Stimulated activated CD4-positive, alpha-beta T cell treated with anti-CD3 and anti-CD28 coated beads, Interleukin-1b, Interleukin-23, amount 100 ng/mL, for 48 hours (primary cell): ENCODE measurements around the gene LY6G6D.

Experiments used
- DNase-seq: peaks from one replicate; pipeline ENCODE4 v3.0.0-alpha.2; 2020

Gene LY6G6D

DNA sequence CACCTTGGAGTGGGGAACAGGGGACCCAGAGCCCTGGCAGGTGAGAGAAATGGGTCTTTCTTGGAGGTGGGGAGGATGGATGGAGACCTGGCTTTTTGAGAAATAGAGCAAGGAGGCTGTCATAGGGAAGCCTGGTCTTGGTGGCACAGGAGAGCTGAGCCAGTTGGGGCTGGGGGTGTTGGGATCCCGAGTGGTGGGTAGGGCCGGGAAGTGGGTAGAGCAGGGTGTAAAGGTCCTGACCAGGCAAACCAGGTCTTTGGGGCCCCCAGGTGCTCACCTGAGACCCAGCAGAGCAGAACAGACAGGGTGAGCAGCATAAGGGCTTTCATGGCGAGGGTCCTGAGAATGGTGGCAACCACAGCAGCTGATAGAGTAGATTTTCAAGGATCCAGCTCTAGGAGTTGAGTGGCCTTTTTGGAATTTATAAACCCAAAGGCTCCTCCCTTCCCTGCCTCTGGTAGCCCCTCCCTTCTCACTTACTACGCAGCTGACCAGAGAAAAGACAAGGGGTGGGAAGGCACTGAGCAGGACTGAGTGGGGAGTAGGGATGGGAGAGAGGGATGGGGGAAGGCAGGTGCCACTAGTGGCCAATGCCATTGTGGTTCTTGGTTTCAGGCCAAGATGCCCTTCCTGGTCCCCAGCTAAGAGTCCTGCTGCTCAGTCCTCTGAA lies 6.3 kb downstream of the LY6G6D start, which contains the start of gene LY6G6C:
Gene LY6G6C (minus strand): TSS at position 396 of the 670 bp plus-strand sequence. CDS start 67 bp downstream, at position 329.
- DNase-seq = no peak

DNA sequence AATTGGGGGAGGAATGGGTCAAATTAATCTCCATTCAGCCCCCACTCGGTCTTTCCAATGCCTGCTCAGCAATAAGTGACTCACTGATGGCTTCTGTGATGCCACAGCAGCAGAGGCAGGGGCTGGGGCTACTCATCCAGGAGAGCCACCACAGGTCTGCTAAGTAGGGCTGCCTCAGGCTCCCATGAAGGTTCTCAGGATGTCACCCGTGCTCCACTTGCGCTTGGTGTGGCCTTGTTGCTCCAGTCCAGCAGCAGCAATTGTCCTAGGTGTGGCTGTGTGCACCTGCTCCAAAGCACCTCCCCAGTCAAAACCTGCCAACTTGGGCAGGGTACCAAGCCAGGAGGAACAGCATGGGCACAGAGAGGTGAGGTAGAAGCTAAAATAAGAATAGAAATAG lies 7.0 kb downstream of the LY6G6D start:
- no peak for DNase-seq

DNA sequence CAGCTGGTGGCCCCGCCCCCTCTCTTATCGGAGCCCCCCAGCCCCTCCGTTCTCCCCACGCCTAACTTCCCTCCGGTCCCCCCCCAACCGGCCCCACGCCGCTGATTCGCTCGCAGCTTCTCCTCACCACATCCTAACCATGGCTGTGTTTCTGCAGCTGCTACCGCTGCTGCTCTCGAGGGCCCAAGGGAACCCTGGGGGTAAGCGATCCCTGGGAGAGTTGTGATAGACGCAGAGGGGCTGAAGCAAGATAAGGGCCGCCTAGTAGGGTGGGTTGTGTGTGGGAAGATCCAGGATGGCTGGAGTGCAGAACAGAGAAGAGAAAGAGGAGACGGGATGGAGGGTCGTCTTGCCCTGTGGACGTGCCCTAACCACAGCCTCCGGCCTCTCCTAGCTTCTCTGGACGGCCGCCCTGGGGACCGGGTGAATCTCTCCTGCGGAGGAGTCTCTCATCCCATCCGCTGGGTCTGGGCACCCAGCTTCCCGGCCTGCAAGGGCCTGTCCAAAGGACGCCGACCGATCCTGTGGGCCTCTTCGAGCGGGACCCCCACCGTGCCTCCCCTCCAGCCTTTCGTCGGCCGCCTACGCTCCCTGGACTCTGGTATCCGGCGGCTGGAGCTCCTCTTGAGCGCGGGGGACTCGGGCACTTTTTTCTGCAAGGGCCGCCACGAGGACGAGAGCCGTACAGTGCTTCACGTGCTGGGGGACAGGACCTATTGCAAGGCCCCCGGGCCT lies 8.3 kb downstream of the LY6G6D start, which contains the start of gene MPIG6B:
Gene MPIG6B (plus strand): TSS at position 129 of the 735 bp plus-strand sequence. CDS start 11 bp downstream, at position 140.
- DNase-seq = no peak

DNA sequence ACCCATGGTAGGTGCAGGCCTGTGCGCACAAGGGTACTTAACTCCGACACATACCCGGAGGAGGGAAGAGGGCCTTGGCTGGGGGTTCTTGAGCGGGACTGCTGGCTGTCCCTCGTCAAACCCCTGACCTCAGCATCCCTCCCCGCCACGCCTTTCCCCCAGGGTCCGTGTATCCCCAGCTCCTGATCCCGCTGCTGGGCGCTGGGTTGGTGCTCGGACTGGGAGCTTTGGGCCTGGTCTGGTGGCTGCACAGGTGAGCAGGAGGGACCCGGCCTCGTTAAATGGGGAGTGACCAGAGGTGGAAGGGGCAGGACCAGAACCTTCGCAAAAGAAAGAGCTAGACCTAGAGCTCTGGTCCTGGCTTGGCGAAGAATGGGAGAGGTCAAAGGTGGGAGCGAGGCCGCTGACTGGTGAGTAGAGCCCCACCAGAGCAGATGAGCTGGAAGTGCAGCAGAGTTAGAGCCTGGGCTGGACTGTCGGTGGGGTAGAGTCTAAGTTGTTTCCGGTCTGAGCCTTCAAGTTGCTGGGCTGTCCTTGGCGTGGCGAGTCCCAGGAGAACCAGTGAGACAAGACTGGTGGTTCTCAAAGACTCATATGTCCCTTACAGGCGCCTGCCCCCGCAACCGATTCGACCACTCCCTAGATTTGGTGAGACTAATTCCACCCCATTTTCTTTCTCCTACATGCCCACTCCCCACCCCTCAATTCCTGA lies 9.0 kb downstream of the LY6G6D start:
- DNase-seq = no peak

DNA sequence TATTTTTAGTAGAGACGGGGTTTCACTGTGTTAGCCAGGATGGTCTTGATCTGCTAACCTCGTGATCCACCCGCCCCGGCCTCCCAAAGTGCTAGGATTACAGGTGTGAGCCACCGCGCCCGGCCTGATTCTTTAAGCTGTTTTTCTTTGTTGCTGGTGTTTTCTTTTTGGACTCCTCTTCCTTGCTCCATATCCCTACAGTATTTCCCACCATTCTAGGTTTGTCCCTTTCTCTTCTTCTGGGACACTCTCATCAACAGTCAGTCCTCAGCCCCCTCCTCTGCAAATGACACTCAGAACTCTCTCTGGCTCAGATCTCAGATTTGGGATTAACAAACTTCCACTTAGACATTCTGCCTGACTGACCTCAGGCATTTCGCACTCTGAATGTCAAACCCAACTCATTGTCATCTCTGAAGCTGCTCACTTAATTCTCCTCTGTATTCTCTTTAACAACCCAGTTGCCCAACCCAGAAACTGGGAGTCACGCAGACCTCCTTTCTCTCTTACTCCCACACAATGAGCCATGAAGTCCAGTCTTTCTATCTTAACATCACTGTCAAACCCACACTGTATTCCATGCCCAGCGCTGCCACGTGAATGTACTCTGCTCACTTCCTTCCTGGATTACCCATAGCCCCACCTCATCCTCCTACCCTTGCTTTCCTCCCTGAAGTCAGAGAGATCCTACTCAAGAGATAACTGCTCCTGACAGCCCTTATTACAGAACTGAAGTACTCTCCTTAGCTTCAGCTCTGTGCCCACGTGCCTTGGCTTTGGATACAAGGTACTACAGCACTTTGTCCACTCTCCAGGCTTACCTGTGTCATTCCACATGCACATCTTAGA lies 10.6 kb downstream of the LY6G6D start:
- DNase-seq = no peak

DNA sequence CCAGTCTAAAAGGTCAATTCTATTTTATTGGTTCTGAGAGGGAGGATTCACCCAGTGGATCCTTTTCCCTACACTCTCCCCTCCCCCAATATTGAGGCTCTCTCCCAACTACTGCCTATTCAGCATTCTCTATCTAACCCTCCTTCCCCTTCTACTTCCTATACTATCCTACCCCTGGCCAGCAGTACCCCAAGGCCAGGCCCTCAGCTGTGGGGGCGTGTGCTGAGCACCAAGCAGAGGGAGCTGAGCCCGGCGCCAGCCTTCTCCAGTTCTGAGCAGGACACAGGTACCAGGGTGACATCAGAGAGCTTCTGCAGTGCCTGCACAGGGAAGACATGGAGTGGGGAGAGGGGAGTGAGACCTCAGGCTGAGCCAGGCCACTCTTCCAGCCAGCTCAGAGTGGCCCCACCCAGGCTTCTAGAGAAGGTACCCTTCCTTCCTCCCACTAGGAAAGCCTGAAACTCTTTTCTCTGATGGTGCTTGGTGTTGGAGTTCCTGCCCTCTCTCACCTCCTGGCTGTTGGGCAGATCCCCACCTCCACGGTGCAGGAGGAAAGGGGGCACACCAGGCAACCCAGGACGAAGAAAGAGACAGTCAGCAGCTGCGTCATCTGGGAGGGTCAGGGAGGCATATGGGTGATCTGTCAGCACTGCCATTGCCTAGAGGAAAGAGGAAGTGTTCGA lies 12.0 kb downstream of the LY6G6D start:
- DNase-seq = no peak

DNA sequence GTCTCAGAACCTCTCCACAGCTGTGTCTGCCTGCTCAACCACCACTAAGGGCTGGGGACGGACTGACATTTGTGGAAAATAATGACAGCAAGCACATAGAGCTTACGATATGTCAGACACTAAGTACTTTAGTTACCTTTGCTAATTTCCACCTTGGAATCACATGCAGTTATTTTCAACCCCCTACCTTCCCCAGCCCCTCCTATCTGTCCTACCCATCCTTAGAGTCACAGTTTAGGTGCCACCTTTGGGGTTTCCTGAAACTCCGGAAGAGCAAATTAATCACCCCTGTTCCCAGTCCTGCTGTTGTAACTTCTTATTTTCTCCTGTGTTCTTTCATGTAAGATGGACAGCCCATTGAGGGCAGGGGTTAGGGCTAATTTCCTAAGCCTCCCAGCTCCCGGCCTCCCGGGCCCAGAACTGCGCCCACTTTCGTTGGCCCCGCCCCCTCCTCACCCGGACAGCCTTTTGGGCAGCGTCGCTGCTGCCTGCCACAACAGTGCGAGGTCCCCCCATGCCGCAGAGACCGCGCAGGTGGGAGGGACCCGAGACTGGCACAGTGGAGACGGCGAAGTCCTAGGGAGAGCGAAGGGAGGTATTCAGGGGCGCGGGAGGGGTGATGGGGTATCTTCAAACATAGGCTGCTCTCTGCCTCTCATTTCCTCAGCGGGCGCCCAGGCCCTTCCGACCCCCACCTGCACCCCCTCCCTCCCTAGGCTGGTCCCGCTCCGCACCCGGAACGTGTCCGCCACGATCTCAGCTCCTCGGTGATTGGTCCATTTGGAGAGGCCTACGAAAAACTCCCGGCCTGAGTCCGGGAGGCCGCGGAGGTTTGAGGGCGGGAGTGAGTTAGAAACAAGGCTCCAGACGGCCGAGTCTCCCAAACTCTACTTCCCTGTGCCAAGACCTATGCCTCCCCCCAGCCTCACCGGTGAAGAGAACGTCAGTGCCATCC lies 12.8 kb downstream of the LY6G6D start:
- DNase-seq = no peak

DNA sequence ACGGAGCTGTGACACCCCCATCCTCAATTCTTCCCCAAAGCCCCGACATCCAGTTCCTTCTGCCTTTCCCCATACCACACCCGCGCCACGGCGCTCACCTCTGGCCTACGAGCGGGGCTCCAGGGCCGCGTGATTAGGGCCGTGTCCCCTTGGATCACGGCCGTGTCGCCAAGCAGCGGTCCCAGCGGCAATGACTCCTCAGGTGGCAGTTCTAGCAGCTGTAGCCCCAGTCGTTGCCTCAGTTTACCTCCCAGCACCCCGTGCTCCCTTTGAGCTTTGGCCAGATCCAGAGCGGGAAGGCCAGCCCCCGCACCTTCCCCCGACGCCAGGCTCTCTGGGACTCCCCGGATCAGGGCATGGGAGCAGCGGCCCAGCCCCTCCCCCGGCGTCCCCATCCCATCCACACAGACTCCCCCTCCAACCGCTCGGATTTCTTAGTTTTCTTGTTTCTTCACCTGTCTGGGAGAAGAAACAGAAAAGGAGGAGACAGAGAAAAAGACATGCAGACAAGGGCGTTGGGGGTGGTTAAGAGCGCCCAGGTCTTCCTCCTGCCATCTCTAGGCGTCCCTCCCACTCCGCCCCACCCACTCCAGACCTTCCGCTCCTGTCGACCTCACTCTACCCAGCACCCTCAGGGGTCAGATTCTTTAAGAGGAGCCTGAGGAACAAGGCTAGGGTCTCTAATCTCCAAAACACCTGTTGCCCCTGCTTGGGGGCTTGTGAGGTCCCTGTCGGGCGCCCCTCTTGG lies 13.8 kb downstream of the LY6G6D start, which contains the start of gene DDAH2:
Gene DDAH2 (minus strand): TSS at position 533 of the 748 bp plus-strand sequence. CDS start 138 bp downstream, at position 395.
- DNase-seq = no peak

DNA sequence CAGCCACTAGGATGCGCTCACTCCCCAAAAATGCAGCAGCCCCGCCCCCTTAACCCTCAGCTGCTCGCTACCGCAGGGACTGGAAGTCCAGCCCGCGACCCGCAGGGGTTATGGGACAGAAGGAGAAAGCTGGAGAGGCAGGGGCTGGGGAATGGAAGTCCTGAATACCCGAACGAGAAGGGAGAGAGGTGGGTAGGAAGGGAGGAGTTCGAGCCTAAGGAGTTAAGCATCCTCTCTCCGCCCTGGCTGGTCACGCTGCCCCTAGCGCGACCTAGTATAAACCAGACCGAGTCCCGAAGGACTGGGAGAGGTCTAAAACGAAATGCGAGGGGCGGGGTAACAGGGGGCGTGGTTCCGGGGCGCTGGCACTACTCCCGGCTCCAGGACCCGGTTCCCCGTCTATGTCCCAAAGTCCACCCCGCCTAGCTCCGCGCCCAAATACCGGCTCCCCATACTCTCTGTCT lies 14.4 kb downstream of the LY6G6D start:
- DNase-seq = peak; percentile 69

DNA sequence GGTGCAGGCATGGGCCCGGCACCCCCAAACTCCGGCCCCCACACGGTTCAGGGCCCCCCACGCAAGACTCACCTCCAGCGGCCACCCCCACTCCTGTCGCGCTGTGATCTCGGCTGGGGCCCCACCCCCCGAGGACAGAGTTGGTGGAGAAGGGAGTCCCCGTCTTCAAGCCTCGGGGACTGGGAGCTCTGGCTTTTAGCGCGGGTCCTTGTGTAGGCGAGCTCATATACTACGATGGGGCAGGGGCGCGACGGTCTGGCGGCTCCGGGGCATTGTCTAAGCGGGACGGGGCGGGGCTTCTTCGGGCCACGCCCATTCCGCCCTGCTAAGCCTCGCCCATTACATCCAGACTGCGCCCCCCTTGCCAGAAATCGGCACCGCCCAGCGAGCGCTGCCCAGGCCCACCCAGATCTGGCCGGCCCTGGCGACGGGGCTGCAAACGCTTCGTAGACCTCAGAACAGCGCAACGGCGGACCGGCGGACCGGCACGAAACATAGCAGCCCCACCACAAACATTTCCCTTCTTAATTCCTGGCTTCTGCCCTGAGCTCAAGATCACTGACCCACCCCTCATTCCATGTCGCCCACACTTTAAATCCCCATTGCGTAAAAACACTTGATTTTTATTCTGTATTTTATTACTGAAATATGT lies 15.0 kb downstream of the LY6G6D start:
- DNase-seq = peak; percentile 55

DNA sequence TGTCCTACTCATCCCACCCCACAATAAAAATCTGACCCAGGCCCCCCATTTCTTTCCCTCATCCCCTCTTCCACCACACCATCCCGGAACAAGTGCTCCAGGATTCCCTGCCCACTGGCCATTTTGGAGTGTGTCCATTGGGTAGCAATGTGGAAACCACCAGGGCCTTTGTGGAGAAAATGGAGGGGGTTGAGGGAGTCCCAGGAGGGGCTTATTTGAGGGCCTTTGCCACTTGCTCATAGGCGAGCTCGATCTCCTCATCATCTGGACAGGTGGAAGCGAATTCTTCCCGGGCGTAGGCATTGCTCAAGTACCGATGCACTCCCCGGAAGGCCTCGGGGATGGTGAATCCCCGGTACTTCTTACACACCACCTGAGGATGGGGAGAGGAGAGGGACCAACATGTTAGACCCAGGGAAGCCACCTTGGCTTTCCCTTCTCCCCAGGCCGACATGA lies 15.5 kb downstream of the LY6G6D start:
- DNase-seq = no peak

DNA sequence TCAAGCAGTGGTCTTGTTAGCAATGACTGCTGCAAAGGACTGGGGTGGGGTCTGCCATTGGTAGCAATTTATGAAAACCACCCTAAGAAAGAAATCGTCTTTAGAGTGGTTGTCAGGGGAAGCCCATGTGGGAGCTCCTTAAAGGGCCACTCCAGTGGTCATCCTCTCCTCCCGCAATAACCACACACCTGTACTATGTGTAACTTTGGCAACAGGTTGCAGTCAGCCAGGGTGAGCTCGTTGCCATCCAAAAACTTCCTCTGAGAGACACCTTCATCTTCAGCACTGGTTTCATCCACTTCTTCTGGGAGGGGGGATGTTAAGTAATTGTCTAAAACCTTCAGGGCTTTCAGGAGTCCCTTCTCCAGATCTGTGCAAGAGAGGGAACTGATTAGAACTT lies 16.9 kb downstream of the LY6G6D start:
- DNase-seq = no peak

DNA sequence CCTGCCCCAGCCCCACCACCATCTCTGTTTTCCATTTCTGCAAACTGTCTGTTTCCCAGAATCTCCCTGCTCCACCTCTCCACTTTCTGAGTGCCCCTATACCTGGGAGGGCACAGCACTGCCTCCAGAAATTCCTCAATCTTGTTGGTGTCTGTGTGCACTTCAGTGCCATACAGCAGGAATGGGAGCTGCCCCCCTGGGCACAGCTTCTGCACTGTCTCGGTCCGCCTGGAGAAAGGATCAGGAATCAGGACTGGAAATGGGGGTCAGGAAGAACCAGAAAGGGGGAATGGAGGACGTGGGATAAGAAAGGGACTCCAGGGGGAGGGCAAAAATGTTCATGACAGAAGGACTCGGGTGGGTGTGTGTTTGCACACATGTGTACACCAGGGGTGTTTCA lies 18.6 kb downstream of the LY6G6D start:
- DNase-seq = no peak

DNA sequence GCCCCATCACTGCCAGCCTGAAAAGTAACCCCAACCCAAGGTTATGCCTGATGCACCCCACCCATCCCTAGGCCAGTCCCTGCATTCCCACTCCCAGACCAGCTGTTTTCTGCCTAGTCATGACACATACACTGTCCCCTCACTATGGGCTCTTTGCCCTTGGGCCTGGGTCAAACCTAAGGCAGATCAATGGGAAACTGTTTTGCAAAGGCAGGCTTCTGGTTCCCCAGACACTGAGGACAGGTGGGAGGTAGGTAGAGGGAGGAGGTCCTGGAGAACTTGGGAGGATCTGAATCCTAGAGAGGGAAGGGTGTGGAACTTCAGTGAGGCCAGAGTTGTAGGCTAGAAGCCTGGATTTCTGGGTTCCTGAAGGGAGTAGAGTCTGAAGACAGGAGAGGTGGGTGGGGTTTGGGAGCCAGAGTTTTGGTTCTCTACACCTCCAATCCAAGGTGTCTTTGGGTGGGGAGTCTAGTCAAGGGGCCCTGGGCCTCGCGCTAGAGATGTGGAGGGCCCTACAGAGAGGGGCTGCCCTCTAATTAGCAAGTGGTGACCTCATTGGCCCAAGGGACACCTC lies 19.2 kb downstream of the LY6G6D start:
- no peak for DNase-seq

DNA sequence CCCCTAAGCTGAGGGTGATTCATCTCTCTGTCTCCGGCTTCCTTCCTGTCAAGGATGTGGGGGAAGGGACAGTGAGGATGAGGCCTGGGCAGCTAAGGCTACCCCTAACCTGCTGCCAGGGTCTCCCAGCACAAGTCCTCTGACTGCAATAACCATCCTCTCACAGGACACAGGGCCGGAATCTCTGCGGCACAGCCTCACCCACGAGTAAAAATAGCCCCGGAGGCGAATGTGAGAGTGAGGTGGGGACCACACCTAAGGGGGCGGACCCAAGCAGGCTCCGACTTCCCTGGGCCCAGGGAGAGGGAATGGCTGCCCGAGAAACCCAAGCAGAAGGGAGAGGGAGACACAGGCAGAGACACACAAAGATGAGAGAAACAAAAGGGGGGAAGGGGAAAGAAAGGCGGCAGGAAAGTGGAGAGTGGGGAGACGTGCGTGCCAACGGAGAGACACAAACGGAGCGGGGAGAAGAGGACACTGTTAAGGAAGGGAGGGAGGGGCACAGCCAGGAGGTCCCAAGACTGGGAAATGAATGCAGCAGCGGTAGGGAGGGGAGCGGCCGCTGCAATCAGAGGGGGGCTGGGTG lies 19.8 kb downstream of the LY6G6D start:
- DNase-seq = peak; percentile 41

DNA sequence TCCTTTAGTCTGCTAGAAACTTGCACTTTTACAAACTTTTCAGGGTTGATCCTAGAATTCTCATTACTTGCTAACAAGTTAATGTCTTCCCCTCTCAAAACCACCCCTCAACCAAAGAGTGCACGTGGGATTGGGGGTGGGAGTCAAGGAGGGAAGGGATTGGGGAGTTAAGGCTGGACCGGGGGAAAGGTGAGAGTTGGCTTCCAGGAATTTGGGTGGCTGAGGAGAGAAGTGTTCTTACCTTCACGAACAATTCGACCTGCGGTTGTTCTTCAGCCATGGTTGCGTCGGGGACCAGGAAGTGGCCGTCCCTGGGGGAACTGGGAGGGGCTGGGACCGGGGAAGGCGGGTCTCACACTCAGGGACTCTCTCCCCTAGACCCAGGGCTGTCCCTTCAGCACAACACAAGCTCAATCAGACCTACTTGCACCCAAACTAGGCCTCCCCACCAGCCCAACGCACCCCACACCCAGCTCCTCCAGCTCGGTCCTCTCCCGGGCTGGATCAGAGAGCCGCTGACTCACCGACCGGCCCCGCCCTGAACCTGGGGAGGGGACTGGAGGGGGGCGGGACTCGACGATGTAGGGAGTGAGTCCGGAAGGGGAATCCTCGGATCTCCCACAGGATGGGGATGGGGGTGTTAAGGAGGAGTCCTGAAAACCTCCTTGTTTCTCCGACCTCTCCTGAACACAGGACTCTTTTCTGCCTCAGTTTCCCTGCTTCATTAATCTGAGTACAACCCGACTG lies 21.0 kb downstream of the LY6G6D start, which contains the start of gene CLIC1:
Gene CLIC1 (minus strand): TSS at position 510 of the 747 bp plus-strand sequence. CDS start 230 bp downstream, at position 280.
- peak; percentile 81 for DNase-seq

DNA sequence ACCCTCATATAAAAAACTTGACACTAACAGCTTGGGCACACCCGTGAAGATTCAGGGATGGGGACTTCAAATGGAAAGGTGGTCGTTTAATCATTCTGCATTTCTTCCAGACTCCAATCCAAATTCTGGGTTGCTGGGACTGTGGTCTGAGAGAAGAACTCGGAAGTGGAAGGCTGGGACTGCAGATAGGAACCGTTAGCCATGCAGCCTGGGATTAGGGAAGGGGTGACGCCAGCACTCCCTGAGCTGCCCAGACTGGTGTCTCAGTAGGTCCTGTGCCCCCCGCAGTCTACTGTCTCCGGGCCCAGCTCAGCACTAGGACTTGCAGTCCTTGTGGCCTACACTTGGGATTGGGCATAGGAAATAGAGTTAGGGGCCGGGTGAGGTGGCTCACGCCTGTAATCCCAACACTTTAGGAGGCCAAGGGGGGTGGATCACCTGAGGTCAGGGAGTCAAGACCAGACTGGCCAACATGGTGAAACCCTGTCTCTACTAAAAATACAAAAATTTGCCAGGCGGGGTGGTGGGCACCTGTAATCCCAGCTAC lies 21.7 kb downstream of the LY6G6D start:
- DNase-seq = no peak
